Ovary (tissue), 3 donors: ENCODE results near the gene CSMD2.

Source experiments
- POLR2A ChIP-seq: fragments of 450-650 bp; IDR thresholded peaks from one replicate; pipeline ENCODE4 v1.6.1; 2017; ENCODE audit warnings: antibody characterized with exemption, mild to moderate bottlenecking, moderate library complexity
- TF ChIP-seq, protein P1 (sequence below), 3 donors: fragments of 450-650 bp in 2 of 3; fragments of 200-600 bp in 1 of 3; IDR thresholded peaks; one replicate each; pipeline versions ENCODE4 v1.5.1 to v1.8.0; 2016 to 2022; ENCODE audit warnings: antibody characterized with exemption in 3 of 3, mild to moderate bottlenecking in 1 of 3
- donor health status: DM: no; HTN: no; CAD: no.

DNA sequence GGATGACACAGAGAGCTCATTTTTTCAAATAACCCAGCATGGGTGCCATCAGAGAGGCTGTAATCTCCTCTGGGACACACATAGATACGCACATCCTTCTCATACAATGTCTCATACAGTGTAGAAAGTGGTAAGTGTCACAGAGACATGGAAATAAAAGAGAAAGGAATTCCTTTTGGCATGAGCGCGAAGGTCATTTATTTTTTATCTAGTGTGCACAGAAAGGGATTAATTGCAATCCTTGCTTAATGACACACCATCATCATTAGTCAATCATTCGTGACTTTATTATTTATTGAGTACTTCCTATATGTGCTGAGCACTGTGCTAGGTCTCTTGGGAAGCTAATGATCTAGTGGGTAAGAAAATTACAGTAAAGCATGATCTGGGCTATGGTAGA lies 687.6 kb downstream of the CSMD2 start:
- no peak for TF ChIP-seq POLR2A
- TF ChIP-seq, protein P1, sequence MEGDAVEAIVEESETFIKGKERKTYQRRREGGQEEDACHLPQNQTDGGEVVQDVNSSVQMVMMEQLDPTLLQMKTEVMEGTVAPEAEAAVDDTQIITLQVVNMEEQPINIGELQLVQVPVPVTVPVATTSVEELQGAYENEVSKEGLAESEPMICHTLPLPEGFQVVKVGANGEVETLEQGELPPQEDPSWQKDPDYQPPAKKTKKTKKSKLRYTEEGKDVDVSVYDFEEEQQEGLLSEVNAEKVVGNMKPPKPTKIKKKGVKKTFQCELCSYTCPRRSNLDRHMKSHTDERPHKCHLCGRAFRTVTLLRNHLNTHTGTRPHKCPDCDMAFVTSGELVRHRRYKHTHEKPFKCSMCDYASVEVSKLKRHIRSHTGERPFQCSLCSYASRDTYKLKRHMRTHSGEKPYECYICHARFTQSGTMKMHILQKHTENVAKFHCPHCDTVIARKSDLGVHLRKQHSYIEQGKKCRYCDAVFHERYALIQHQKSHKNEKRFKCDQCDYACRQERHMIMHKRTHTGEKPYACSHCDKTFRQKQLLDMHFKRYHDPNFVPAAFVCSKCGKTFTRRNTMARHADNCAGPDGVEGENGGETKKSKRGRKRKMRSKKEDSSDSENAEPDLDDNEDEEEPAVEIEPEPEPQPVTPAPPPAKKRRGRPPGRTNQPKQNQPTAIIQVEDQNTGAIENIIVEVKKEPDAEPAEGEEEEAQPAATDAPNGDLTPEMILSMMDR (IDR thresholded peaks at IDR 0.05) = no peak
